A549 (cell line): ENCODE measurements around the gene KIAA0232.

Source experiments
- CHD2 ChIP-seq: fragments of 150-350 bp; IDR thresholded peaks from 2 replicates; pipeline ENCODE4 v1.6.1; 2014; ENCODE audit warnings: low read length; ENCODE audit not compliant: partially characterized antibody
- CTCF ChIP-seq: fragments of >200 bp; sonication (Bioruptor Twin); formaldehyde crosslinking; IDR thresholded peaks from 3 replicates; pipeline ENCODE4 v1.5.1; 2016
- POLR2A ChIP-seq: IDR thresholded peaks from 2 replicates; pipeline ENCODE4 v1.6.1; 2012; ENCODE audit warnings: mild to moderate bottlenecking, low read length
- SMC3 ChIP-seq: fragments of >200 bp; sonication (Bioruptor Twin); formaldehyde crosslinking; IDR thresholded peaks from 3 replicates; pipeline ENCODE4 v1.6.1; 2018; ENCODE audit warnings: inconsistent platforms

GRCh38 chr4:6932918-6933317, 150.4 kb downstream of the KIAA0232 start:
- no peak for TF ChIP-seq CTCF
- TF ChIP-seq SMC3: no peak
- TF ChIP-seq CHD2: no peak
- no peak for TF ChIP-seq POLR2A
